ENCODE results near the gene RNF166. TPM values are rescaled to one million over a fixed set of nuclear protein-coding genes. Genes with fewer than 3 reads are reported as not detected.

The RNF166 gene
- total RNA-seq, 4 donors from 2014 or later: 15.4 to 26.2 (median 19.7) TPM

DNA sequence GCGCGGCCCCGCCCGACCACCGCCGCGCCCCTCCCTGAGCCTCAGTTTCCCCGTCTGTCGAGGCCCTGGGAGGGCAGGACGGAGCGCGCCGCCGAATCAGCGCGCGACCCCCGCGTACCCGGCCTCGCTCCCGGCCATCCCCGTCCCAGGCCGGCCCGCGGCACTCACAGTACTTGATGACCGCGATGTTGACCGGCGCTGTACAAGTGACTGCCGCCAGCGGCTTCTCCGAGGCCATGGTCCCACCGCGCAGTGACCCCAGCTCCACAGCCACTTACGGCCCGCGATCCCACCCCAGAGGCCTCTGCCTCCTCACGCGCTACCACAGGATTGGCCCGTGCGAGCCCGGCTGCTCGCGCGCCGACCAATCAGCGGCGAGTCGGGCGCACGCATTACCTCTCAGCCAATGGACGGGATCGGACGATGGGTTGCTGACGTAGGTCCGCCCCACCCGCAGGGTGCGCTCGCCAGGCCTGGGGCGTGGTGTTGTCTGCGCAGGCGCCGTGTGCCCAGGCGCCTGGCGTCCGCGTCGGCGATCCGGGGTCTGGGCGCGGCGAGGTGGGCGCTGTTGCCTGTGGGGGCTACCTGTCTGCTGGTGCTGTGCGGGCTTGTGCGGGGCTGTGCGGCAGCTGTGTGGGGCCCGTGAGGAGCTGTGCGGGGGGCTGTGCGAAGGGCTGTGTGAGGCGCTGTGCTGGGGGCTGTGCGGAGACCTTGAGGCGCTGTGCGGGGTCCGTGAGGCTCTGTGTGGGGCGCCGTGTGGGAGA lies 43.2 kb downstream of the RNF166 start, which contains the start of gene MVD:
Gene MVD (minus strand): TSS at position 249 of the 764 bp plus-strand sequence. CDS start 11 bp downstream, at position 238.
- TF ChIP-seq, protein P1, sequence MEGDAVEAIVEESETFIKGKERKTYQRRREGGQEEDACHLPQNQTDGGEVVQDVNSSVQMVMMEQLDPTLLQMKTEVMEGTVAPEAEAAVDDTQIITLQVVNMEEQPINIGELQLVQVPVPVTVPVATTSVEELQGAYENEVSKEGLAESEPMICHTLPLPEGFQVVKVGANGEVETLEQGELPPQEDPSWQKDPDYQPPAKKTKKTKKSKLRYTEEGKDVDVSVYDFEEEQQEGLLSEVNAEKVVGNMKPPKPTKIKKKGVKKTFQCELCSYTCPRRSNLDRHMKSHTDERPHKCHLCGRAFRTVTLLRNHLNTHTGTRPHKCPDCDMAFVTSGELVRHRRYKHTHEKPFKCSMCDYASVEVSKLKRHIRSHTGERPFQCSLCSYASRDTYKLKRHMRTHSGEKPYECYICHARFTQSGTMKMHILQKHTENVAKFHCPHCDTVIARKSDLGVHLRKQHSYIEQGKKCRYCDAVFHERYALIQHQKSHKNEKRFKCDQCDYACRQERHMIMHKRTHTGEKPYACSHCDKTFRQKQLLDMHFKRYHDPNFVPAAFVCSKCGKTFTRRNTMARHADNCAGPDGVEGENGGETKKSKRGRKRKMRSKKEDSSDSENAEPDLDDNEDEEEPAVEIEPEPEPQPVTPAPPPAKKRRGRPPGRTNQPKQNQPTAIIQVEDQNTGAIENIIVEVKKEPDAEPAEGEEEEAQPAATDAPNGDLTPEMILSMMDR (IDR thresholded peaks at IDR 0.05; ENCODE audit: low read depth): no peak

DNA sequence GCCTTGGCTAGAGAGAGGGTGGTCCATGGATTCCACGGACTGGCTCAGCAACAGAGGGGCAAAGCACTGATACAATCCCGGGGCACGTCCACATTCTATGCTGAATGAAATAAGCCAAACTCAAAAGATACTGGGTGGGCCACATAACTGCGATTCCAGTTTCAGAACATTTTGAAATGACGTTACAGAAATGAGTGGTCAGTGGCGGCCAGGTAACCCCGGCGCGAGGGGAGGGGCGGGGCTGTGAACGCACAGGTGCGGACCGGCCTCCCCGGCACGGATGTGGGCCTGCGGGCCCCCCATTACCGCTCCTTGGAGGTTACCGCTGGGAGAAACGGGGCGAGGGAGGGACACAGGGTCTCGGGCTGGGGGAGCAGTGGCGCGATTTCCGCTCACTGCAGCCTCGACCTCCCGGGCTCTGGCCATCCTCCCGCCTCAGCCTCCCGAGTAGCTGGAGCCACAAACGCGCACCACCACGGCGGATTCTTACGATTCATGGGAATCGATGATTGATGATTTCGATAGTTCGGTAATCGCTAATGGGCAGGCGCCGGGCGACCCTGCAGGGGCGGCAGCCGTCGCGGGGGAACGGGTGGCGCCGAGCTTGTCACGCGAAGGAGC lies 43.9 kb downstream of the RNF166 start:
- TF ChIP-seq, protein P1 (IDR thresholded peaks at IDR 0.05; ENCODE audit: low read depth): no peak

DNA sequence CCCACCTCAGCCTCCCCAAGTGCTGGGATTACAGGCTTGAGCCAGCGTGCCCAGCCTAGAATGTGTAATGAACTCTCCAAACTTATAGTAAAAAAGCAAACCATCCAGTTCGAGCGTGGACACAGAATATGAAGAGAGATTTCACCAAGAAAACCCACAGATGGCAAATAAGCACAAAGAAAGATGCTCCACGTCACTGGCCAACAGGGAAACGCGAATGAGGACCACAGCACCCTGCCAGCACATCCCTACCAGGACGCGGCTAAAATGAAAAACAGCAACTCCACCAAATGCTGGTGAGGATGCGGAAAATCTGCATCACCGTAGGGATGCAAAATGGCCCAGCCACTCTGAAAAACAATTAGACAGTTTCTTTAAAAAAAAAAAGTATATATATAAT lies 44.7 kb downstream of the RNF166 start:
- TF ChIP-seq, protein P1 (IDR thresholded peaks at IDR 0.05; ENCODE audit: low read depth): no peak

DNA sequence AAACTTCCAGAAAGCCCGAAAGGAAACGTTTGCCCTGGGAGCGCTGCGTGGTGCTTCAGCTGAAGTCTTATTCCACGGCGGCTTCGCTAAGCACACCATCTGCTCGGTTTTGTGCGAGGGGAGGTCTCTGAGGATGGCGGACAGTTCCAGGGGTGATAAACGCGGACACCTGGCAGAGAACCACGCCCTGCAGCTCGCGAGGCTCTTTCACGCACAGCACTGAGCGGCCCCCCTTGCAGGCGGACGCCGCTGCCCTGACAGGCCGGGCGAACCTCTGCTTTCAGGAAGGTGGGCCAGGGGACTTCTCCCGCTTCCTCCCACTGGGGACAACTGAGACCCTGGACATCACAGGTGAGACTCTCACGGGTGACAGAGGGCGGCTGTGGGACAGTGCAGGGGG lies 47.0 kb downstream of the RNF166 start:
- TF ChIP-seq, protein P1 (IDR thresholded peaks at IDR 0.05; ENCODE audit: low read depth): no peak

DNA sequence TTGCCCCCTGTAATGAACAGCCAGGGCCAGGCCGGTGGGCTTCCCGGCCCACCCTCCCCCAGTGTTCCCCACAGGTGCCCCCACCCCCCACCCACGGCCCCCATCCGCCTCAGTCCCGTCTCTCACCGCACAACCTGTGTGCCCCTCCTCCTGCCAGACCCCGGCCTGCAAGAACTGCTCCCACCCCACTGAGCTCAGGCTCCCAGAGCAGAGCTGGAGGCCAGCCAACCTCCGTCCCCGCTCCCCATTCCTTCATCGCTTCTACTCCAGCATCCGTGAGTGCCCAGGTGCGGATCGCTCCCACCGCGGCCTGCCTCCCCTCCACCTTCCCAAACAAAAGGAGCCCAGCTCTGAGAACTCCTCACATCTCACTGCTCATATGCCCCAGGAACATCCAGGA lies 47.5 kb downstream of the RNF166 start:
- TF ChIP-seq, protein P1 (IDR thresholded peaks at IDR 0.05; ENCODE audit: low read depth): no peak

- TF ChIP-seq, protein P1 (IDR thresholded peaks at IDR 0.05; ENCODE audit: low read depth): no peak
Measured at GRCh38 chr16:88657371-88657770, 48.8 kb downstream of the RNF166 start.

GRCh38 chr16:88656291-88656980 lies 49.8 kb downstream of the RNF166 start:
- TF ChIP-seq, protein P1 (IDR thresholded peaks at IDR 0.05; ENCODE audit: low read depth): no peak

Measured in subcutaneous adipose tissue (tissue), 4 donors.